HepG2 (cell line): ENCODE data around the gene RNFT2.

ENCODE experiments used
- ADNP ChIP-seq: sonication (generic); formaldehyde crosslinking; IDR thresholded peaks from 2 replicates; pipeline ENCODE4 v1.4.0; 2020; ENCODE audit warnings: missing genetic modification reagents
- JUND ChIP-seq: sonication (generic); formaldehyde crosslinking; IDR thresholded peaks from 2 replicates; pipeline ENCODE4 v1.8.0; 2022; ENCODE audit warnings: mild to moderate bottlenecking, missing genetic modification reagents
- MAFK ChIP-seq, 2 experiments: IDR thresholded peaks in 1 of 2; conservative IDR thresholded peaks in 1 of 2; 2 replicates each; pipeline ENCODE4 v1.6.1; 2011; ENCODE audit warnings: improper control_type of control experiment in 2 of 2, low read length in 2 of 2
- POLR2A ChIP-seq, 2 experiments: IDR thresholded peaks; 2 replicates each; pipeline ENCODE4 v1.6.1; 2011; ENCODE audit warnings: low read depth in 2 of 2, low read length in 2 of 2, mild to moderate bottlenecking in 1 of 2, moderate library complexity in 1 of 2; ENCODE audit not compliant: insufficient read depth in 1 of 2
- ZFP37 ChIP-seq: sonication (generic); formaldehyde crosslinking; IDR thresholded peaks from 2 replicates; pipeline ENCODE4 v1.4.0; 2020; ENCODE audit warnings: missing genetic modification reagents, borderline replicate concordance
- ZNF326 ChIP-seq: sonication (generic); formaldehyde crosslinking; IDR thresholded peaks from 2 replicates; pipeline ENCODE4 v1.4.0; 2020; ENCODE audit warnings: missing genetic modification reagents, borderline replicate concordance
- ZNF720 ChIP-seq: sonication (generic); formaldehyde crosslinking; IDR thresholded peaks from 2 replicates; pipeline ENCODE4 v1.4.0; 2020; ENCODE audit warnings: missing genetic modification reagents
- TF ChIP-seq, protein P1 (sequence below): sonication (generic); formaldehyde crosslinking; IDR thresholded peaks from 2 replicates; pipeline ENCODE4 v1.4.0; 2020; ENCODE audit warnings: missing genetic modification reagents
- TF ChIP-seq, protein P2 (sequence below): sonication (generic); formaldehyde crosslinking; IDR thresholded peaks from 2 replicates; pipeline ENCODE4 v1.5.0; 2020; ENCODE audit warnings: mild to moderate bottlenecking, missing genetic modification reagents, moderate library complexity
- TF ChIP-seq, protein P3 (sequence below): sonication (generic); formaldehyde crosslinking; IDR thresholded peaks from 2 replicates; pipeline ENCODE4 v1.5.0; 2020; ENCODE audit warnings: missing genetic modification reagents

DNA sequence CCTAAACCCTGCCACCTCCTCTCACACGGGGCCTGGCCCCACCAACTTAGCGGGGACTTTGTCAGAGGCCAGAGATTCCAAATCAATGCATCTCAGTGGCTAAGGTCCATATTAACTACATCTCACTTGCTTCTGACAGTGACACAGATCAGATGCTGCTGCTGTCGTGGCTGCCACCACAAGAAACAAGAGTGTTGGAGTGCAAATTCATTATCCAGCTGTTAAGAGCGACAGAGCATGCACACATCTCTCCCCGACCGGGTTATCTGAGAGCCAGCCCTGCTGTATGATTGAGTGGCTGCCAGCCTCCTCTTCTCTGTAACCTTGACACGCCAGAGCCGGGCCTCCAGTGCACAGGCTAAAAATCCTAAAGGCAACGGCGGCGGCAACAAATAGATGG is 40.4 kb upstream of the RNFT2 start:
- TF ChIP-seq, protein P1, sequence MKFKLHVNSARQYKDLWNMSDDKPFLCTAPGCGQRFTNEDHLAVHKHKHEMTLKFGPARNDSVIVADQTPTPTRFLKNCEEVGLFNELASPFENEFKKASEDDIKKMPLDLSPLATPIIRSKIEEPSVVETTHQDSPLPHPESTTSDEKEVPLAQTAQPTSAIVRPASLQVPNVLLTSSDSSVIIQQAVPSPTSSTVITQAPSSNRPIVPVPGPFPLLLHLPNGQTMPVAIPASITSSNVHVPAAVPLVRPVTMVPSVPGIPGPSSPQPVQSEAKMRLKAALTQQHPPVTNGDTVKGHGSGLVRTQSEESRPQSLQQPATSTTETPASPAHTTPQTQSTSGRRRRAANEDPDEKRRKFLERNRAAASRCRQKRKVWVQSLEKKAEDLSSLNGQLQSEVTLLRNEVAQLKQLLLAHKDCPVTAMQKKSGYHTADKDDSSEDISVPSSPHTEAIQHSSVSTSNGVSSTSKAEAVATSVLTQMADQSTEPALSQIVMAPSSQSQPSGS (CRISPR knock-in tag): no peak
- TF ChIP-seq JUND (CRISPR knock-in tag) (no peak), ZNF720 (CRISPR knock-in tag) (no peak), ZFP37 (CRISPR knock-in tag) (no peak), ADNP (CRISPR knock-in tag) (no peak), ZNF326 (CRISPR knock-in tag) (no peak), POLR2A (IDR thresholded peaks at IDR 0.05; ENCODE audit: insufficient read depth in 1 of 2, low read depth in 2 of 2, low read length in 2 of 2) (no peak), MAFK (conservative IDR thresholded peaks at IDR 0.05 in 1 of 2, IDR thresholded peaks at IDR 0.05 in 1 of 2; ENCODE audit: low read length in 2 of 2) (no peak)
- TF ChIP-seq, protein P2, sequence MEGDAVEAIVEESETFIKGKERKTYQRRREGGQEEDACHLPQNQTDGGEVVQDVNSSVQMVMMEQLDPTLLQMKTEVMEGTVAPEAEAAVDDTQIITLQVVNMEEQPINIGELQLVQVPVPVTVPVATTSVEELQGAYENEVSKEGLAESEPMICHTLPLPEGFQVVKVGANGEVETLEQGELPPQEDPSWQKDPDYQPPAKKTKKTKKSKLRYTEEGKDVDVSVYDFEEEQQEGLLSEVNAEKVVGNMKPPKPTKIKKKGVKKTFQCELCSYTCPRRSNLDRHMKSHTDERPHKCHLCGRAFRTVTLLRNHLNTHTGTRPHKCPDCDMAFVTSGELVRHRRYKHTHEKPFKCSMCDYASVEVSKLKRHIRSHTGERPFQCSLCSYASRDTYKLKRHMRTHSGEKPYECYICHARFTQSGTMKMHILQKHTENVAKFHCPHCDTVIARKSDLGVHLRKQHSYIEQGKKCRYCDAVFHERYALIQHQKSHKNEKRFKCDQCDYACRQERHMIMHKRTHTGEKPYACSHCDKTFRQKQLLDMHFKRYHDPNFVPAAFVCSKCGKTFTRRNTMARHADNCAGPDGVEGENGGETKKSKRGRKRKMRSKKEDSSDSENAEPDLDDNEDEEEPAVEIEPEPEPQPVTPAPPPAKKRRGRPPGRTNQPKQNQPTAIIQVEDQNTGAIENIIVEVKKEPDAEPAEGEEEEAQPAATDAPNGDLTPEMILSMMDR (CRISPR knock-in tag): no peak
- TF ChIP-seq, protein P3, sequence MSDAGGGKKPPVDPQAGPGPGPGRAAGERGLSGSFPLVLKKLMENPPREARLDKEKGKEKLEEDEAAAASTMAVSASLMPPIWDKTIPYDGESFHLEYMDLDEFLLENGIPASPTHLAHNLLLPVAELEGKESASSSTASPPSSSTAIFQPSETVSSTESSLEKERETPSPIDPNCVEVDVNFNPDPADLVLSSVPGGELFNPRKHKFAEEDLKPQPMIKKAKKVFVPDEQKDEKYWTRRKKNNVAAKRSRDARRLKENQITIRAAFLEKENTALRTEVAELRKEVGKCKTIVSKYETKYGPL (CRISPR knock-in tag): no peak
